GM12878 (cell line): ENCODE results near the gene RBMS1. TPM values are rescaled to one million over a fixed set of nuclear protein-coding genes. Genes with fewer than 3 reads are reported as not detected.

ENCODE experiments used
- ATAC-seq: fragments of 200-7000 bp; cut with Tn5 transposase; 3 replicates; pipeline ENCODE4 v1.9.1; 2020; ENCODE audit warnings: mild to moderate bottlenecking, moderate library complexity
- BruUV-seq: library from RNA; stranded (reverse); fragments of 400-500 nt; replicated peaks from 2 replicates; lab custom pipeline; 2021; lab: Mats Ljungman, UMichigan
- CTCF ChIA-PET: fragments of 300-600 bp; sonication (Branson Sonifier 250); formaldehyde crosslinking; extraction: SDS; loops from one replicate; lab custom pipeline; 2021; ENCODE audit warnings: inconsistent platforms; lab: Yijun Ruan, JAX
- POLR2A ChIA-PET: fragments of 350-600 bp; formaldehyde crosslinking; extraction: SDS; loops from one replicate; lab custom pipeline; 2021; ENCODE audit warnings: inconsistent platforms; lab: Charles Lee
- RAD21 ChIA-PET: fragments of 300-600 bp; sonication (Branson Sonifier 250); formaldehyde crosslinking; loops from one replicate; lab custom pipeline; 2023; ENCODE audit warnings: antibody characterized with exemption; ENCODE audit not compliant: unreplicated experiment; lab: Charles Lee
- SMC1A ChIA-PET: fragments of 300-600 bp; sonication (Branson Sonifier 250); formaldehyde crosslinking; loops from one replicate; lab custom pipeline; 2023; ENCODE audit not compliant: unreplicated experiment, uncharacterized antibody; lab: Charles Lee
- DNase-seq: peaks from one replicate; pipeline ENCODE4 v3.0.0-alpha.2; 2011; ENCODE audit warnings: low read depth, low spot score
- FAIRE-seq: peaks from 3 replicates; lab custom pipeline; 2011; peaks lifted over from hg19 to GRCh38; lab: Jason Lieb, UNC
- H2AFZ ChIP-seq: 2 replicates; pipeline ENCODE4 v1.6.0; 2011; ENCODE audit warnings: low read depth, low read length, control low read depth; ENCODE audit not compliant: control insufficient read depth
- H3K27ac ChIP-seq: 2 replicates; pipeline ENCODE4 v1.5.1; 2011; ENCODE audit warnings: control low read depth; ENCODE audit not compliant: control insufficient read depth, insufficient read depth
- H3K27me3 ChIP-seq, 2 experiments: replicated peaks in 1 of 2; 2 replicates each; pipeline versions ENCODE4 v1.6.0 to v1.6.1; 2011; ENCODE audit warnings: low read length in 1 of 2; ENCODE audit not compliant: control insufficient read depth in 2 of 2, insufficient read depth in 2 of 2
- H3K36me3 ChIP-seq, 2 experiments: 2 replicates each; pipeline ENCODE4 v1.5.1; 2011; ENCODE audit warnings: low read length in 1 of 2; ENCODE audit not compliant: control insufficient read depth in 2 of 2, insufficient read depth in 2 of 2
- H3K4me1 ChIP-seq: 2 replicates; pipeline ENCODE4 v1.6.1; 2011; ENCODE audit warnings: mild to moderate bottlenecking, low read length, moderate library complexity, mixed read lengths; ENCODE audit not compliant: control insufficient read depth, insufficient read depth
- H3K4me2 ChIP-seq: 2 replicates; pipeline ENCODE4 v1.6.0; 2011; ENCODE audit warnings: control low read depth; ENCODE audit not compliant: control insufficient read depth, insufficient read depth
- H3K4me3 ChIP-seq: fragments of 200-600 bp; sonication (generic); 2 replicates; pipeline ENCODE4 v1.5.1; 2016
- H3K79me2 ChIP-seq: 2 replicates; pipeline ENCODE4 v1.6.0; 2011; ENCODE audit warnings: low read length; ENCODE audit not compliant: control insufficient read depth, insufficient read depth
- H3K9ac ChIP-seq: 2 replicates; pipeline ENCODE4 v1.8.0; 2011; ENCODE audit warnings: low read length, control low read depth, mixed read lengths; ENCODE audit not compliant: control insufficient read depth, insufficient read depth
- H3K9me3 ChIP-seq: replicated peaks from 3 replicates; pipeline ENCODE4 v1.5.1; 2011; ENCODE audit warnings: mild to moderate bottlenecking, low read length; ENCODE audit not compliant: control insufficient read depth, insufficient read depth
- H4K20me1 ChIP-seq: 2 replicates; pipeline ENCODE4 v1.6.0; 2011; ENCODE audit not compliant: control insufficient read depth, insufficient read depth
- EP300 ChIP-seq, 2 experiments: fragments of 150-350 bp in 1 of 2; IDR thresholded peaks; 2 replicates each; pipeline ENCODE4 v1.6.1; 2011 to 2012; ENCODE audit warnings: low read depth in 2 of 2, low read length in 2 of 2, borderline replicate concordance in 1 of 2, improper control_type of control experiment in 1 of 2, inconsistent platforms in 1 of 2; ENCODE audit not compliant: control insufficient read depth in 1 of 2
- HDGF ChIP-seq: fragments of 450-650 bp; IDR thresholded peaks from 2 replicates; pipeline ENCODE4 v1.6.1; 2016; ENCODE audit warnings: antibody characterized with exemption
- NFIC ChIP-seq: IDR thresholded peaks from 2 replicates; pipeline ENCODE4 v1.6.1; 2012; ENCODE audit warnings: low read depth, mild to moderate bottlenecking, inconsistent platforms, low read length, moderate library complexity
- RBBP5 ChIP-seq: fragments of 200-600 bp; sonication (generic); conservative IDR thresholded peaks from 2 replicates; pipeline ENCODE4 v1.6.1; 2016
- RCOR1 ChIP-seq: conservative IDR thresholded peaks from 2 replicates; pipeline ENCODE4 v1.6.1; 2012; ENCODE audit warnings: low read depth, low read length, improper control_type of control experiment
- SREBF2 ChIP-seq: IDR thresholded peaks from 2 replicates; pipeline ENCODE4 v1.6.1; 2012; ENCODE audit warnings: mild to moderate bottlenecking, low read length
- SRF ChIP-seq, 2 experiments: IDR thresholded peaks; 2 replicates each; pipeline ENCODE4 v1.6.1; 2011; ENCODE audit warnings: low read depth in 2 of 2, low read length in 2 of 2, mild to moderate bottlenecking in 1 of 2, moderate library complexity in 1 of 2
- SUPT20H ChIP-seq: IDR thresholded peaks from 2 replicates; pipeline ENCODE4 v1.6.1; 2011; ENCODE audit warnings: low read depth, mild to moderate bottlenecking, low read length, moderate library complexity, borderline replicate concordance; ENCODE audit not compliant: control insufficient read depth
- TBL1XR1 ChIP-seq: IDR thresholded peaks from 2 replicates; pipeline ENCODE4 v1.6.1; 2012; ENCODE audit warnings: low read depth, low read length, improper control_type of control experiment
- WGBS: methylation state at CpG from one replicate; pipeline ENCODE4 v1.1.6; 2016; ENCODE audit warnings: low lambda C conversion rate; ENCODE audit not compliant: insufficient replicate concordance, insufficient coverage; ENCODE audit errors: missing lambda C conversion rate; 5-methylcytosine and 5-hydroxymethylcytosine counted together
- in situ Hi-C: fragments of 300-500 bp; cut with MboI; formaldehyde crosslinking; loops from 9 replicates; pipeline ENCODE4 v1.14.3; 2018; ENCODE audit warnings: mixed read lengths
- intact Hi-C: fragments of 100-400 bp; cut with micrococcal nuclease; formaldehyde crosslinking; loops from one replicate; pipeline ENCODE4 v1.14.2; 2022; ENCODE audit not compliant: unreplicated experiment
- polyA plus RNA-seq, 11 experiments: library from polyadenylated mRNA; depleted of rRNA in 4 of 11; unstranded in 6 of 11; stranded (reverse) in 5 of 11; fragments of >200 nt; fragmentation: Nextera tagmentation in 4 of 11; fragmentation: Illumina TruSeq in 1 of 11; extraction: Ambion mirVana in 4 of 11; extraction: Trizol in 1 of 11; gene quantifications; 1 replicate in 1 of 11; 2 replicates in 10 of 11; pipeline versions ENCODE4 v1.2.1 to v1.2.3, GENCODE V29; 2011 to 2016; ENCODE audit warnings: inconsistent platforms in 2 of 11, missing spikeins in 2 of 11, low read depth in 1 of 11
- total RNA-seq, 4 experiments: library from RNA; depleted of rRNA in 3 of 4; stranded (reverse); fragments of >200 nt in 3 of 4; fragmentation: Illumina TruSeq in 1 of 4; extraction: Trizol in 1 of 4; gene quantifications; 2 replicates each; pipeline versions ENCODE4 v1.2.1 to v1.2.3, GENCODE V29; 2013 to 2021
- TF ChIP-seq, protein P1 (sequence below): fragments of 450-650 bp; IDR thresholded peaks from 2 replicates; pipeline ENCODE4 v1.6.1; 2016; ENCODE audit warnings: mild to moderate bottlenecking
- TF ChIP-seq, protein P2 (sequence below): fragments of 450-650 bp; IDR thresholded peaks from 2 replicates; pipeline ENCODE4 v1.6.1; 2017; ENCODE audit warnings: mild to moderate bottlenecking, low read depth, inconsistent platforms; ENCODE audit not compliant: poor library complexity, severe bottlenecking
- TF ChIP-seq, protein P3 (sequence below): fragments of 450-650 bp; IDR thresholded peaks from 2 replicates; pipeline ENCODE4 v1.6.1; 2017; ENCODE audit warnings: mild to moderate bottlenecking, moderate library complexity

RBMS1 gene
- total and polyA plus RNA-seq, 10 of the 15 experiments (the other 5 are each of a cell fraction or from before 2014, with no cell fraction given) = 0.04 to 0.31 (median 0.17) TPM; not detected in 1

DNA sequence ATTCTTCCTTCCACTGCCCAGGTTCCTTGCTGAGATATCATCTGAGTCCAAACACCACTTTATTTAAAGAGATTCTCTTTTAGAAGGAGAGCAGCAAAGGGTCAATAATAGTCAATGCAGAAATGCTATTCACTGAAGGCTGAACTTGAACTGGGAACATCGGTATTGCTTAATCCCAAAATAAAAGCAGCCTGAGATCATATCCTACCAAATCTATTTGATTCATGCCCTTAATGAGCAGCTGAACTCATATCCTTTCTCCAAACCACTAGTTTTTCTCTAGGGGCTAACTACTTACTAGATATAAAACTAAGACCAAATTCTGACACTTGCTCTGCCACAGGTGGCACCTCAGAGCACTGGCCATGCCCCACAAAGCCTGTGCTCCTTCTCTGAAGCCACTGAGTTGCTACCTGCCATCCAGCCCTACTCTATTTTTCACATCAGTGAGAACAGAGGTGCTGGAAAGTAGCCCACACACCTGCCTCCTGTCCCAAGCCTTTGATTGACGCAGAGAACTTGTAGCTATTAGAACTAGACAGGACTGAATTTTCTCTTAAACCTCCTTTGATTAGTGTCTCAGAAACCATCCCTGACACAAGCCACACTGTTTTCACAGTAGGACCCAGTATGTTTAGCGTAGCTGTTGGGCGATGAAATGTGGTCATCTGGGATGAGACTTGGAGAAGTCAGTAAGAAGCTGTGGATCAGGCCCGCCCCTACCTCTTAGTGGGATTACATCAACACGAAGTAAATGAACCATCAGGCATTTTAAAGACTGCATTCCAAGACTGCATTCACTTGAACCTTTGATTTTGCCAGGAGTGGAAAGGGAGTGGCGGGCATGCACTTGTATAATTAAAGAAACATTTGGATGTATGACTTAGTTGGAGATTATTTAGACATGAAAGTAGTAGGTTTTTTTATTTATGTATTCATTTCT, 124.3 kb downstream of the RBMS1 start:
- CTCF ChIA-PET = no interaction called here
- no peak for FAIRE-seq
- no peaks in the 10 kb centered on the region for H4K20me1 ChIP-seq
- TF ChIP-seq EP300 (IDR thresholded peaks at IDR 0.05; ENCODE audit: borderline replicate concordance in 1 of 2, control insufficient read depth in 1 of 2, low read depth in 2 of 2, low read length in 2 of 2) = no peak
- TF ChIP-seq RBBP5 = no peak
- no peak for TF ChIP-seq SREBF2
- no peak for TF ChIP-seq SUPT20H
- TF ChIP-seq HDGF = no peak
- TF ChIP-seq SRF (IDR thresholded peaks at IDR 0.05; ENCODE audit: low read depth in 2 of 2, low read length in 2 of 2) = no peak
- no peak for TF ChIP-seq RCOR1
- TF ChIP-seq NFIC = no peak
- no peak for TF ChIP-seq TBL1XR1
- TF ChIP-seq, protein P1, sequence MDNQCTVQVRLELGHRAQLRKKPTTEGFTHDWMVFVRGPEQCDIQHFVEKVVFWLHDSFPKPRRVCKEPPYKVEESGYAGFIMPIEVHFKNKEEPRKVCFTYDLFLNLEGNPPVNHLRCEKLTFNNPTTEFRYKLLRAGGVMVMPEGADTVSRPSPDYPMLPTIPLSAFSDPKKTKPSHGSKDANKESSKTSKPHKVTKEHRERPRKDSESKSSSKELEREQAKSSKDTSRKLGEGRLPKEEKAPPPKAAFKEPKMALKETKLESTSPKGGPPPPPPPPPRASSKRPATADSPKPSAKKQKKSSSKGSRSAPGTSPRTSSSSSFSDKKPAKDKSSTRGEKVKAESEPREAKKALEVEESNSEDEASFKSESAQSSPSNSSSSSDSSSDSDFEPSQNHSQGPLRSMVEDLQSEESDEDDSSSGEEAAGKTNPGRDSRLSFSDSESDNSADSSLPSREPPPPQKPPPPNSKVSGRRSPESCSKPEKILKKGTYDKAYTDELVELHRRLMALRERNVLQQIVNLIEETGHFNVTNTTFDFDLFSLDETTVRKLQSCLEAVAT = no peak
- TF ChIP-seq, protein P2, sequence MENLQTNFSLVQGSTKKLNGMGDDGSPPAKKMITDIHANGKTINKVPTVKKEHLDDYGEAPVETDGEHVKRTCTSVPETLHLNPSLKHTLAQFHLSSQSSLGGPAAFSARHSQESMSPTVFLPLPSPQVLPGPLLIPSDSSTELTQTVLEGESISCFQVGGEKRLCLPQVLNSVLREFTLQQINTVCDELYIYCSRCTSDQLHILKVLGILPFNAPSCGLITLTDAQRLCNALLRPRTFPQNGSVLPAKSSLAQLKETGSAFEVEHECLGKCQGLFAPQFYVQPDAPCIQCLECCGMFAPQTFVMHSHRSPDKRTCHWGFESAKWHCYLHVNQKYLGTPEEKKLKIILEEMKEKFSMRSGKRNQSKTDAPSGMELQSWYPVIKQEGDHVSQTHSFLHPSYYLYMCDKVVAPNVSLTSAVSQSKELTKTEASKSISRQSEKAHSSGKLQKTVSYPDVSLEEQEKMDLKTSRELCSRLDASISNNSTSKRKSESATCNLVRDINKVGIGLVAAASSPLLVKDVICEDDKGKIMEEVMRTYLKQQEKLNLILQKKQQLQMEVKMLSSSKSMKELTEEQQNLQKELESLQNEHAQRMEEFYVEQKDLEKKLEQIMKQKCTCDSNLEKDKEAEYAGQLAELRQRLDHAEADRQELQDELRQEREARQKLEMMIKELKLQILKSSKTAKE = no peak
- TF ChIP-seq, protein P3, sequence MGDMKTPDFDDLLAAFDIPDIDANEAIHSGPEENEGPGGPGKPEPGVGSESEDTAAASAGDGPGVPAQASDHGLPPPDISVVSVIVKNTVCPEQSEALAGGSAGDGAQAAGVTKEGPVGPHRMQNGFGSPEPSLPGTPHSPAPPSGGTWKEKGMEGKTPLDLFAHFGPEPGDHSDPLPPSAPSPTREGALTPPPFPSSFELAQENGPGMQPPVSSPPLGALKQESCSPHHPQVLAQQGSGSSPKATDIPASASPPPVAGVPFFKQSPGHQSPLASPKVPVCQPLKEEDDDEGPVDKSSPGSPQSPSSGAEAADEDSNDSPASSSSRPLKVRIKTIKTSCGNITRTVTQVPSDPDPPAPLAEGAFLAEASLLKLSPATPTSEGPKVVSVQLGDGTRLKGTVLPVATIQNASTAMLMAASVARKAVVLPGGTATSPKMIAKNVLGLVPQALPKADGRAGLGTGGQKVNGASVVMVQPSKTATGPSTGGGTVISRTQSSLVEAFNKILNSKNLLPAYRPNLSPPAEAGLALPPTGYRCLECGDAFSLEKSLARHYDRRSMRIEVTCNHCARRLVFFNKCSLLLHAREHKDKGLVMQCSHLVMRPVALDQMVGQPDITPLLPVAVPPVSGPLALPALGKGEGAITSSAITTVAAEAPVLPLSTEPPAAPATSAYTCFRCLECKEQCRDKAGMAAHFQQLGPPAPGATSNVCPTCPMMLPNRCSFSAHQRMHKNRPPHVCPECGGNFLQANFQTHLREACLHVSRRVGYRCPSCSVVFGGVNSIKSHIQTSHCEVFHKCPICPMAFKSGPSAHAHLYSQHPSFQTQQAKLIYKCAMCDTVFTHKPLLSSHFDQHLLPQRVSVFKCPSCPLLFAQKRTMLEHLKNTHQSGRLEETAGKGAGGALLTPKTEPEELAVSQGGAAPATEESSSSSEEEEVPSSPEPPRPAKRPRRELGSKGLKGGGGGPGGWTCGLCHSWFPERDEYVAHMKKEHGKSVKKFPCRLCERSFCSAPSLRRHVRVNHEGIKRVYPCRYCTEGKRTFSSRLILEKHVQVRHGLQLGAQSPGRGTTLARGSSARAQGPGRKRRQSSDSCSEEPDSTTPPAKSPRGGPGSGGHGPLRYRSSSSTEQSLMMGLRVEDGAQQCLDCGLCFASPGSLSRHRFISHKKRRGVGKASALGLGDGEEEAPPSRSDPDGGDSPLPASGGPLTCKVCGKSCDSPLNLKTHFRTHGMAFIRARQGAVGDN = no peak

More for the DNA sequence above, 124.3 kb downstream of the RBMS1 start:
- no peak overlapping the region for H3K4me3 ChIP-seq
- in situ Hi-C loops (no loop called here), intact Hi-C loops (no loop called here)
- 52% methylated on average over 7 of the region's 7 CpGs for WGBS
- ATAC-seq = no peak
- BruUV-seq = no TSS peak
- no peak overlapping the region for H3K27ac ChIP-seq
- RAD21 ChIA-PET = no interaction called here
- DNase-seq = no peak
- POLR2A ChIA-PET = no interaction called here
- SMC1A ChIA-PET = interaction anchor here (0.9 kb wide), 1 partner anchor 9 kb away, joined by 3 read pairs; no protein-coding TSS in a partner anchor
- H3K27me3 ChIP-seq = 0 out of 4 replicates have a peak, but pooled peaks cover 0 to 2% of the 10 kb centered on the region in 2 experiments
- H3K79me2 ChIP-seq = no peaks in the 10 kb centered on the region
- H3K9me3 ChIP-seq = no peaks in the 10 kb centered on the region
- no peaks in the 10 kb centered on the region for H3K36me3 ChIP-seq
- H2AFZ ChIP-seq = no peak overlapping the region
- H3K9ac ChIP-seq = no peak overlapping the region
- H3K4me2 ChIP-seq = no peak overlapping the region
- H3K4me1 ChIP-seq = no peaks in the 10 kb centered on the region
